ENCODE results near the gene RGS14. TPM values are rescaled to one million over a fixed set of nuclear protein-coding genes. Genes with fewer than 3 reads are reported as not detected.

Gene RGS14
- total and polyA plus RNA-seq, 2 experiments from 2014 or later, result 23.5 to 37.9 TPM

DNA sequence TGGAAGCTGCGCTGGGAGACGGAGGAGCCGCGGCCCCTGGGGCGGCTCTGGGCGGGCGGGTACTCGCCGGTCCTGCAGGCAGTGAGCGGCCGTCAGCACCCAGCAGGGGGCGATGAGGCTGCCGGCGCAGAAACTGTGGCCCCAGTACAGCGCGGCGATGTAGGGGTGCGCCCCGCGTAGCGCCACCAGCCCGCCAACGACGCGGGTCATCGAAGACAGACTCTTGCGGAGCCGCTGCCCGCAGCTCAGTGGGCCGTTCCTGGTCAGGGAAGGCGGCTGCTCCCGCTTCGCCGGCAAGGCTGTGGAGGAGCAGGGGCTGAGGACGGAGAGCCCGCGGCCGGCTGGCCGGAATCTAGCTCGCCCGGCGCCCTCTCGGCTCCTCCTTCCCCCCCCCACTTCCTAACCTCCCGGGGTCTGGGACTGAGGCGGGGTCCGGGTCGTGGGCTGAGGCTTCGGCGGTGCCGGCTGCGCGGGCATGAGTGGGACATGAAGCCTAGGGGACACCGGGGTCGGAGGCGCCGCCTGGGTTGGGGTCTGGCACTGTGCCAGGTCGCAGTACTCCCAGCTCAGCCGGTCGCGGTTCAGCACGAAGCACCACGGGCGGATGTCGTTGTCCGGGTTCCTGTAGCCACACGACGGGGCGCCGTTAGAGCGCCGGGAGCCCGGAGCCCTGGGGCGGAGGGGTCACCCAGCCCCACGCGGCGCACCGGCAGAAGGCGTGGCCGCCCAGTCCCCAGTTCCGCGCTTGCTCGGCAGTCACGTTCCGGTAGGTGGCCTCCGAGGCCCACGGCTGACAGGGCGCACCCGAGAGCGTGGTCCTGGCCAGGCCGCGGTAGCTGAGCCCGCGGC is 46.3 kb downstream of the RGS14 start:
- Mint-ChIP-seq H3K36me3 (ENCODE audit: low read depth) (no peaks in the 10 kb centered on the region), H3K27me3 (ENCODE audit: insufficient read depth, low read depth, poor library complexity) (peaks cover 64% of the 10 kb centered on the region), H3K4me1 (peaks cover 12% of the 10 kb centered on the region; the same call in 2 of the 3 replicates), H3K9me3 (no peaks in the 10 kb centered on the region), H3K27ac (no peak overlapping the region), H3K4me3 (peak overlapping the region; percentile 78)
- Histone ChIP-seq H3K27ac (ENCODE audit: low read depth) (no peak overlapping the region), H3K4me2 (peak overlapping the region; percentile 90), H3F3A (replicated peaks; ENCODE audit: low read depth) (peaks cover 23% of the 10 kb centered on the region), H3K36me3 (ENCODE audit: insufficient read depth) (no peaks in the 10 kb centered on the region), H3K4me3 (peak overlapping the region; percentile 71), H2AFZ (peak overlapping the region; percentile 99), H3K27me3 (ENCODE audit: insufficient read depth) (peaks cover 84% of the 10 kb centered on the region), H3K9me2 (ENCODE audit: insufficient read depth) (peaks cover 3% of the 10 kb centered on the region; the same call in 1 of the 2 replicates), H3K79me2 (replicated peaks; ENCODE audit: insufficient read depth) (no peaks in the 10 kb centered on the region), H4K20me1 (replicated peaks; ENCODE audit: insufficient read depth) (no peaks in the 10 kb centered on the region), H3K4me1 (ENCODE audit: insufficient read depth) (peaks cover 6% of the 10 kb centered on the region; the same call in 1 of the 2 replicates)
- peak; percentile 54 for ATAC-seq
- DNase-seq (ENCODE audit: low spot score), result peak; percentile 80
- no peak for TF ChIP-seq JUNB (IDR thresholded peaks at IDR 0.05; ENCODE audit: unreplicated experiment)
- peak; percentile 24 for TF ChIP-seq EZH2 (IDR thresholded peaks at IDR 0.05; ENCODE audit: low read depth, unreplicated experiment)
- TF ChIP-seq, protein P1, sequence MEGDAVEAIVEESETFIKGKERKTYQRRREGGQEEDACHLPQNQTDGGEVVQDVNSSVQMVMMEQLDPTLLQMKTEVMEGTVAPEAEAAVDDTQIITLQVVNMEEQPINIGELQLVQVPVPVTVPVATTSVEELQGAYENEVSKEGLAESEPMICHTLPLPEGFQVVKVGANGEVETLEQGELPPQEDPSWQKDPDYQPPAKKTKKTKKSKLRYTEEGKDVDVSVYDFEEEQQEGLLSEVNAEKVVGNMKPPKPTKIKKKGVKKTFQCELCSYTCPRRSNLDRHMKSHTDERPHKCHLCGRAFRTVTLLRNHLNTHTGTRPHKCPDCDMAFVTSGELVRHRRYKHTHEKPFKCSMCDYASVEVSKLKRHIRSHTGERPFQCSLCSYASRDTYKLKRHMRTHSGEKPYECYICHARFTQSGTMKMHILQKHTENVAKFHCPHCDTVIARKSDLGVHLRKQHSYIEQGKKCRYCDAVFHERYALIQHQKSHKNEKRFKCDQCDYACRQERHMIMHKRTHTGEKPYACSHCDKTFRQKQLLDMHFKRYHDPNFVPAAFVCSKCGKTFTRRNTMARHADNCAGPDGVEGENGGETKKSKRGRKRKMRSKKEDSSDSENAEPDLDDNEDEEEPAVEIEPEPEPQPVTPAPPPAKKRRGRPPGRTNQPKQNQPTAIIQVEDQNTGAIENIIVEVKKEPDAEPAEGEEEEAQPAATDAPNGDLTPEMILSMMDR (conservative IDR thresholded peaks at IDR 0.05; ENCODE audit: low read depth in 2 of 2), result peak; percentile 31 to 73; a peak in 3 of 4 replicates
- no peak for TF ChIP-seq STAT1 (IDR thresholded peaks at IDR 0.05; ENCODE audit: unreplicated experiment)

GRCh38 chr5:177404641-177405179 is 47.0 kb downstream of the RGS14 start:
- no peaks in the 10 kb centered on the region for H3K36me3 ChIP-seq (ENCODE audit: insufficient read depth)
- no peaks in the 10 kb centered on the region for H4K20me1 ChIP-seq (replicated peaks; ENCODE audit: insufficient read depth)
- peaks cover 6% of the 10 kb centered on the region; the same call in 1 of the 2 replicates for H3K4me1 ChIP-seq (ENCODE audit: insufficient read depth)
- no peak overlapping the region for H3K27ac Mint-ChIP-seq
- no peak for TF ChIP-seq STAT1 (IDR thresholded peaks at IDR 0.05; ENCODE audit: unreplicated experiment)
- no peak for TF ChIP-seq EZH2 (IDR thresholded peaks at IDR 0.05; ENCODE audit: low read depth, unreplicated experiment)
- TF ChIP-seq CREB1 (CRISPR knock-in tag; IDR thresholded peaks at IDR 0.05; ENCODE audit: low read depth), result no peak
- no peak for TF ChIP-seq NANOG (IDR thresholded peaks at IDR 0.05; ENCODE audit: borderline replicate concordance)
- TF ChIP-seq JUNB (IDR thresholded peaks at IDR 0.05; ENCODE audit: unreplicated experiment), result no peak
- TF ChIP-seq, protein P1 (conservative IDR thresholded peaks at IDR 0.05; ENCODE audit: low read depth in 2 of 2), result no peak
- no peak for TF ChIP-seq ZNF462 (CRISPR knock-in tag; IDR thresholded peaks at IDR 0.05)
- TF ChIP-seq ZNF331 (CRISPR knock-in tag; IDR thresholded peaks at IDR 0.05; ENCODE audit: low read depth), result no peak
- H3K27ac ChIP-seq (ENCODE audit: low read depth), result no peak overlapping the region
- ATAC-seq, result no peak
- H3K27me3 ChIP-seq (ENCODE audit: insufficient read depth), result peaks cover 84% of the 10 kb centered on the region
- H3K27me3 Mint-ChIP-seq (ENCODE audit: insufficient read depth, low read depth, poor library complexity), result peaks cover 64% of the 10 kb centered on the region
- no peaks in the 10 kb centered on the region for H3K36me3 Mint-ChIP-seq (ENCODE audit: low read depth)
- H3K4me3 ChIP-seq, result peak overlapping the region; percentile 71
- H2AFZ ChIP-seq, result peak overlapping the region; percentile 99
- H3K4me3 Mint-ChIP-seq, result peak overlapping the region; percentile 57
- peaks cover 12% of the 10 kb centered on the region; the same call in 2 of the 3 replicates for H3K4me1 Mint-ChIP-seq
- no peaks in the 10 kb centered on the region for H3K9me3 Mint-ChIP-seq
- no peaks in the 10 kb centered on the region for H3K79me2 ChIP-seq (replicated peaks; ENCODE audit: insufficient read depth)
- H3K9me2 ChIP-seq (ENCODE audit: insufficient read depth), result peaks cover 3% of the 10 kb centered on the region; the same call in 1 of the 2 replicates
- peak overlapping the region; percentile 90 for H3K4me2 ChIP-seq
- H3F3A ChIP-seq (replicated peaks; ENCODE audit: low read depth), result peaks cover 18% of the 10 kb centered on the region
- DNase-seq (ENCODE audit: low spot score), result no peak

Measured in GM23338 (cell line).